Measurements from ENCODE around the gene ARHGEF1. TPM values are rescaled to one million over a fixed set of nuclear protein-coding genes. Genes with fewer than 3 reads are reported as not detected.

The ARHGEF1 gene
- total RNA-seq, 1 donor from 2014 or later = 28.3 TPM

GRCh38 chr19:41918095-41918494 lies 35.1 kb downstream of the ARHGEF1 start:
- Histone ChIP-seq H3K4me1 (peaks cover 4% of the 10 kb centered on the region), H3K27me3 (ENCODE audit: low read depth) (peaks cover 95% of the 10 kb centered on the region), H3K27ac (replicated peaks) (no peak overlapping the region), H3K9me3 (replicated peaks) (no peaks in the 10 kb centered on the region), H3K36me3 (no peaks in the 10 kb centered on the region), H3K4me3 (no peak overlapping the region)
- TF ChIP-seq, protein P1, sequence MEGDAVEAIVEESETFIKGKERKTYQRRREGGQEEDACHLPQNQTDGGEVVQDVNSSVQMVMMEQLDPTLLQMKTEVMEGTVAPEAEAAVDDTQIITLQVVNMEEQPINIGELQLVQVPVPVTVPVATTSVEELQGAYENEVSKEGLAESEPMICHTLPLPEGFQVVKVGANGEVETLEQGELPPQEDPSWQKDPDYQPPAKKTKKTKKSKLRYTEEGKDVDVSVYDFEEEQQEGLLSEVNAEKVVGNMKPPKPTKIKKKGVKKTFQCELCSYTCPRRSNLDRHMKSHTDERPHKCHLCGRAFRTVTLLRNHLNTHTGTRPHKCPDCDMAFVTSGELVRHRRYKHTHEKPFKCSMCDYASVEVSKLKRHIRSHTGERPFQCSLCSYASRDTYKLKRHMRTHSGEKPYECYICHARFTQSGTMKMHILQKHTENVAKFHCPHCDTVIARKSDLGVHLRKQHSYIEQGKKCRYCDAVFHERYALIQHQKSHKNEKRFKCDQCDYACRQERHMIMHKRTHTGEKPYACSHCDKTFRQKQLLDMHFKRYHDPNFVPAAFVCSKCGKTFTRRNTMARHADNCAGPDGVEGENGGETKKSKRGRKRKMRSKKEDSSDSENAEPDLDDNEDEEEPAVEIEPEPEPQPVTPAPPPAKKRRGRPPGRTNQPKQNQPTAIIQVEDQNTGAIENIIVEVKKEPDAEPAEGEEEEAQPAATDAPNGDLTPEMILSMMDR (IDR thresholded peaks at IDR 0.05; ENCODE audit: borderline replicate concordance) = no peak
- DNase-seq = no peak
- intact Hi-C loops (cut with micrococcal nuclease) = no loop called here

- Histone ChIP-seq H3K4me3 (no peak overlapping the region), H3K27ac (replicated peaks) (no peak overlapping the region), H3K36me3 (no peaks in the 10 kb centered on the region), H3K27me3 (ENCODE audit: low read depth) (peaks cover 94% of the 10 kb centered on the region), H3K4me1 (peaks cover 4% of the 10 kb centered on the region), H3K9me3 (replicated peaks) (no peaks in the 10 kb centered on the region)
- intact Hi-C loops (cut with micrococcal nuclease) = no loop called here
- TF ChIP-seq, protein P1 (IDR thresholded peaks at IDR 0.05; ENCODE audit: borderline replicate concordance) = no peak
- DNase-seq = no peak
Measured at GRCh38 chr19:41918653-41919244, 35.8 kb downstream of the ARHGEF1 start.

DNA sequence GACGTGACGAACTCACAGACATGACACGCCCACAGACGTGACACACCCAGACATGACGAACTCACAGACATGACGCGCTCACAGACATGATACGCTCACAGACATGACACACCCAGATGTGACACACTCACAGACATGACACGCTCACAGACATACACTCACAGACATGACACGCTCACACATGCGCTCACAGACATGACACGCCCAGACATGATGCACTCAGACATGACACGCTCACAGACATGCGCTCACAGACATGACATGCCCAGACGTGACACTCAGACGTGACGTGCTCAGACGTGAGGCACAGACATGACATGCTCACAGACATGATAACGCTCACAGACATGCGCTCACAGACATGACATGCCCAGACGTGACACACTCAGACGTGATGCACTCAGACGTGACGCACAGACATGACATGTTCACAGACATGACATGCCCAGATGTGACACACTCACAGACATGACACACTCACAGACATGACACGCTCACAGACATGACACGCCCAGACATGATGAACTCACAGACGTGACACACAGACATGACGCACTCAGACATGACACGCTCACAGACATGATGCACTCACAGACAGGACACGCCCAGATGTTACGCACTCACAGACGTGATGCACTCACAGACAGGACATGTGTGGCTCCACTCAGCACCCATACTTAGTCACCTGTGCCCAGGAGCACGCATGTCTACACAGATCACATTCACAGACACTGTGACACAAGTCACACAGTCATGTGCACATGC lies 37.1 kb downstream of the ARHGEF1 start:
- Histone ChIP-seq H3K4me3 (no peak overlapping the region), H3K27me3 (ENCODE audit: low read depth) (peaks cover 98% of the 10 kb centered on the region), H3K36me3 (no peaks in the 10 kb centered on the region), H3K27ac (replicated peaks) (no peak overlapping the region), H3K4me1 (peaks cover 2% of the 10 kb centered on the region), H3K9me3 (replicated peaks) (no peaks in the 10 kb centered on the region)
- intact Hi-C loops (cut with micrococcal nuclease) = no loop called here
- no peak for DNase-seq
- TF ChIP-seq, protein P1 (IDR thresholded peaks at IDR 0.05; ENCODE audit: borderline replicate concordance) = no peak

GRCh38 chr19:41920882-41921576 lies 38.0 kb downstream of the ARHGEF1 start:
- TF ChIP-seq, protein P1 (IDR thresholded peaks at IDR 0.05; ENCODE audit: borderline replicate concordance) = no peak
- Histone ChIP-seq H3K27ac (replicated peaks) (no peak overlapping the region), H3K4me3 (no peak overlapping the region), H3K9me3 (replicated peaks) (no peaks in the 10 kb centered on the region), H3K27me3 (ENCODE audit: low read depth) (peaks cover 98% of the 10 kb centered on the region), H3K4me1 (no peaks in the 10 kb centered on the region), H3K36me3 (no peaks in the 10 kb centered on the region)
- DNase-seq = no peak
- intact Hi-C loops (cut with micrococcal nuclease) = no loop called here

DNA sequence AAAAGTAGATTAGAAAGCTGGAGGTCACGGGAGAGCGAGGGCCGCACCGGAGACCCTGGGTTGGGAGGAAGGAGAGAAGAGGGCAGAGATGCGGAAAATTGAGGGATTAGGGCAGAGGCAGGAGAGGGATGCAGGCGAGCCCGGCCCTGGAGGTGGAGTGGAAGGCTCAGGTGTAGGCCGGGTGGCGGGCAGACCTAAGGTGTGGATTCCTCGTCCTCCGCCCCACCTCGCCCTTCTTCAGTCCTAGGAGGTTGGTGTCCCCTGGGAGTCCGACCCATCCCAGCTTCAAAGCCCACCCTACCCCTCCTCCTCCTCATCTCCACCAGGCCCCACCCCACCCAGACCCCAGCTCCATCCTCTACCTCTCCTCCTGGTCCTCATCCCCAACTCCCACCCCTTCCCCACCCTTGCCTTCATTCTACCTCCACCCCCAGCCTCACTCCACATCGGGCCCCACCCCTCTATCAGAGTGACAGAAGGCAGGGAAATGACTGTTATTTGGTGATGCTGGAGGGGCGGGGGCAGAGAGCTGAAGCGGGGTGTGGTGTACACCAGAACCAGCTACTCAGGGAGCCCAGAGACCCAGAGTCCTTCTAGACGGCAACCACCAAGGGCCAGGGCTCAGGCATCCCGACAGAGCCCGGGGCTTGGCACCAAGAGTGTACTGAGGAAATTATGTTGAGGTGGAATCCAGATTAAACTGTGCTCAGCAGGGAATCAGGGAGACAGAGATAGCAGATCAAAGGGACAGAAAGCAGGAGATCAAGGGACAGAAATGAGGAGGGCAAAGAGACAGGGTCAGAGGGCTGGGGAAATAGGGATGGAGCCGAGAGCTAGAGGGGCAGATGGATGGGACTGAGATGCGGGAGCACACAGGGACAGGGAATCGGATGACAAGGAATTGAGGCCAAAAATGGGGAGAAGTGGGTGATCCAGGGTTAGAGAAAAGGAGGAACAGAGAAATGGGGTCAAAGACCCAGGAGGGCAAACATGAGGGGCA lies 38.9 kb downstream of the ARHGEF1 start:
- Histone ChIP-seq H3K36me3 (no peaks in the 10 kb centered on the region), H3K27ac (replicated peaks) (no peak overlapping the region), H3K9me3 (replicated peaks) (no peaks in the 10 kb centered on the region), H3K4me1 (no peaks in the 10 kb centered on the region), H3K4me3 (no peak overlapping the region), H3K27me3 (ENCODE audit: low read depth) (peaks cover 98% of the 10 kb centered on the region)
- DNase-seq = no peak
- intact Hi-C loops (cut with micrococcal nuclease) = no loop called here
- TF ChIP-seq, protein P1 (IDR thresholded peaks at IDR 0.05; ENCODE audit: borderline replicate concordance) = no peak
